Mucosa of gallbladder (tissue), 1 donor: ENCODE measurements around the gene HIPK3. TPM values are rescaled to one million over a fixed set of nuclear protein-coding genes. Genes with fewer than 3 reads are reported as not detected.
"Not testable (repeated sequence)": the region's sequence is repeated elsewhere in the genome, so short reads cannot be mapped to it uniquely, and the experiment has no call there.

Source experiments
- DNase-seq: peaks from one replicate; pipeline ENCODE4 v3.0.0-alpha.2; 2020; ENCODE audit warnings: low spot score
- total RNA-seq: library from RNA; stranded (reverse); gene quantifications from one replicate; pipeline ENCODE4 v1.2.1, GENCODE V29; 2021
- donor health status: DM: no; HTN: no; CAD: no.

HIPK3 gene
- total RNA-seq, 1 donor from 2014 or later, result 105 TPM

- no peak for DNase-seq
Measured at GRCh38 chr11:33258631-33259205, 1.5 kb downstream of the HIPK3 start.

GRCh38 chr11:33259869-33260268 lies 2.7 kb downstream of the HIPK3 start:
- DNase-seq, result no peak

DNA sequence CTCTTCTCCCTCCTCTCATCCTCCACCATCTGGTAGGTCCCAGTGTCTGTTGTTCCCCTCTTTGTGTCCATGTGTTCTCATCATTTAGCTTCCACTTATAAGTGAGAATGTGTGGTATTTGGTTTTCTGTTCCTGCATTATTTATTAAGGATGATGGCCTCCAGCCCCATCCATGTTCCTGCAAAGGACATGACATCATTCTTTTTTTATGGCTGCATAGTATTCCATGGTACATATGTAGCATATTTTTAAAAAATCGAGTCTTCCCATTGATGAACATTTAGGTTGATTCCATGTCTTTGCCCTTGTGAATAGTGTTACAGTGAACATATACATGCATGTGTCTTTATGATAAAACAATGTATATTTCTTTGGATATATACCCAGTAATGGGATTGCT lies 4.2 kb downstream of the HIPK3 start:
- not testable (repeated sequence) for DNase-seq

GRCh38 chr11:33262011-33262645 lies 4.9 kb downstream of the HIPK3 start:
- no peak for DNase-seq

- no peak for DNase-seq
Measured at GRCh38 chr11:33263549-33263948, 6.4 kb downstream of the HIPK3 start.

GRCh38 chr11:33264926-33265325 lies 7.7 kb downstream of the HIPK3 start:
- no peak for DNase-seq

DNA sequence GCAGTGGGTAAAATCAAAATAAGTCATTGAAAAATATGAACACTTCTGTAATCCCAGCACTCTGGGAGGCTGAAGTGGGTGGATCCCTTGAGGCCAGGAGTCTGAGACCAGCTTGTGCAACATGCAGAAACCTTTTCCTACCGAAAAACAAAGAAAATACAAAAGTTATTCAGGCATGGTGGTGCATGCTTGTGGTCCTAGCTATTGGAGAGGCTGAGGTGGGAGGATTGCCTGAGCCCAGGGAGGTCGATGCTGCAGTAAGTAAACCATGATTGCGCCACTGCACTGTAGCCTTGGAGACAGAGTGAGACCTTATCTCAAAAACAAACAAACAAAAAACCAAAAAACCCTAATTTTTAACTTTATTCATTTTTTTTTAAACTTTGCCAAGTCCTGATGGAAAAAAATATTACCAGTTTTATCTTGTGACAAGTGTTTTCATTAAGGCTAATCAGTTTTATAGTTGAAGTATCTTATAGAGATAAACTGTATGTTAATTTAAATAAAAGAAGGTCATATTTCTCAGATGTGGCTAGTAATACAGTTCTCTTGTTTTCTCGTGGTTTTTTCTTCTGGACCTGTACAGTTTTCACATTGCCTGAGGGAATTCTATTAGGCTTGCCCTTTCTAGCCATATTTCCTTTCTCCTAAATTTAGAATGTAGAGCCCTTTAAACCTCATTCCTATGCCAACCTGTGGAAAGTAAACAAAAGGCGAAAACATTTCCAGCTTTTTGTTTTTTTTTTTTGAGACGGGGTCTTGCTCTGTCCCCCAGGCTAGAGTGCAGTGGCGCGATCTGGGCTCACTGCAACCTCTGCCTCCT lies 9.4 kb downstream of the HIPK3 start:
- peak; percentile 27 for DNase-seq

DNA sequence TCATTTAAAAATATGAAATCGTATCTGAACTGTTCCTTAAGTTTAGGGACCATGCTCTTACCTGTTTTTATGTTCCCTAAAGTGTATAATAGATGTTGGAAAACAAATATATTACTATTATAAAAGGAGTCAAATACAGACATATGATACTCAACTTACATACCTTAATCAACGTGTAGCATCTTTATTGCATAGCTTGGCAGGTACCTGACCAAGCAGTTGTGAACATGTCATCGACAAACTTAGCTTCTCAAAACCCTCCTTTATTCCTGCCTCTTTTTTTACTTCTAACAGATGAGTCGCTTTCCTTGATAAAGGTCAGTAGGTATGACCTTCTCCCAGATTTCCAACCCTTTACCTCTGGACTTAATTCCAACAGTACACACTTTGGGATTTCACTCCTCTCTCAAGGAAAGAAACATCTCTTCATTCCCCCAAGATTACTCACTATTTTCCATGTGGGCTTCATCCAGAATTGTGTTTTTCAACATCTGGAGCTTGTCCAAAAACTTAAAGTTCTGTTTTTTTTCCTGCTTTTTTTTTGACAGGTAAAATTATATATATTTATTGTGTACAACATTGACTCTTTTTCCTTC lies 11.9 kb downstream of the HIPK3 start:
- no peak for DNase-seq

DNA sequence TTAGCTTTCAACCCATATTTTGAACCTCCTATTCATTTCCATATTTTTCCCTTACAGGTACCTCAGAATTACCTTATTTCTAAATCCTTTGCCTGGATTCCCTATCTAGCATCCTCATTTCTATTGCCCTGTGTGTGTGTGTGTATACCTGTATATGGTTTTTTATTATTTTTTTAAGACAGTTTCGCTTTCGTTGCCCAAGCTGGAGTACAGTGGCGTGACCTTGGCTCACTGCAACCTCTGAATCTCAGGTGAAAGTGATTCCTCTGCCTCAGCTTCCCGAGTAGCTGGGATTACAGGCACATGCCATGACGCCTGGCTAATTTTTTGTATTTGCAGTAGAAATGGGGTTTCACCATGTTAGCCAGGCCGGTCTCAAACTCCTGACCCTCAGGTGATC lies 12.6 kb downstream of the HIPK3 start:
- DNase-seq, result no peak

DNA sequence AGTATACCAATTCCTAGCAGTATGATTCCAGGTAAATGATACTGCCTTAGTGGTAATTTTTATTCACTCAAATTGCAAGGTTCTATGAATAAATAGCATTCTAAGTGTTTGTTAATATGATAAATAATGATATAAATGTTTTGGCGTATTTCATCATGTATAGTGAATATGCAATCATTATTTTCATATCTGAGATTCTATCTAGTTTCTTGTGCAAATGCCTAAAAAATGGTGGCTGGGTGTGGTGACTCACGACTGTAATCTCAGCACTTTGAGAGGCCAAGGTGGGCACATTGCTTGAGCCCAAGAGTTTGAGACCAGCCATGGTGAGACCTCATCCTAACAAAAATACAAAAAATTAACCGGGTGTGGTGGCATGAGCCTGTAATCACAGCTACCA lies 13.9 kb downstream of the HIPK3 start:
- DNase-seq, result no peak

- DNase-seq, result no peak
Measured at GRCh38 chr11:33272338-33273107, 15.3 kb downstream of the HIPK3 start.

GRCh38 chr11:33273656-33274055 lies 16.5 kb downstream of the HIPK3 start:
- no peak for DNase-seq

- DNase-seq, result no peak
Measured at GRCh38 chr11:33280411-33280810, 23.2 kb downstream of the HIPK3 start.

DNA sequence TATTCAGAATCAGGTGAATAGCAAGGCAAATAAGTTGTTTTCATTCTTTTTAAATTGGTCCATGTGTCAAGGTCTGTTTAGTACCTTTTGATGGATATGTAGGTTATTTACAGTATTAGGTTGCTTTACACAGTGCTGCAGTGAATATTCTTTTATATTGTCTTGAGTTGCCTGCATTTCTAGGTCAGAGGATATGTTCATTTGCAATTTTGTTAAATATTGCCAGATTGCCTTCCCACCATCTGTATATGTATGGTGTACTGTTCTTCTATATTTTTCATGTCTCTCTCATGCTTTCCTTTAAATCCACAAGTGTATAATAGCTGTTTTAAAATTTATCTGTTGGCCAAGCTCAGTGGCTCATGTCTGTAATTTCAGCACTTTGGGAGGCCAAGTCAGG lies 24.6 kb downstream of the HIPK3 start:
- no peak for DNase-seq

DNA sequence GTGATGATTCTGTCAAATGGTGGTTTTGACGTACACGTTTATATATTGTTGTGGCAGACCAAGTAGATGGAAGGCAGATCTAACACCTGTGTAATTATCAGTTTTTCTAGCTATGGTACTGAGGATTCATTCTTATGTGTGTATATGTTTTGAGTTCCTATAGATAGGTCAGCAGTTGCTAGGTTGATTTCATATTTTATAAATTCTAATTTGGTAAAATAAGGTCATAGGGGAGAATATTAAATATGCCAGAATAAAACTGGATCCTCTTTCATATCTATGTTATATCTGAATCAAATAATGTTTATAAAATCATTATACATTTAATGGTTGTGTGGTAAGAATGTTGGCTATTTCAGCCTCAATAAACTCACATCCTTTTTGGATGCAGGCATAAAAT lies 27.6 kb downstream of the HIPK3 start:
- DNase-seq, result no peak

GRCh38 chr11:33290319-33290718 lies 33.1 kb downstream of the HIPK3 start:
- no peak for DNase-seq

DNA sequence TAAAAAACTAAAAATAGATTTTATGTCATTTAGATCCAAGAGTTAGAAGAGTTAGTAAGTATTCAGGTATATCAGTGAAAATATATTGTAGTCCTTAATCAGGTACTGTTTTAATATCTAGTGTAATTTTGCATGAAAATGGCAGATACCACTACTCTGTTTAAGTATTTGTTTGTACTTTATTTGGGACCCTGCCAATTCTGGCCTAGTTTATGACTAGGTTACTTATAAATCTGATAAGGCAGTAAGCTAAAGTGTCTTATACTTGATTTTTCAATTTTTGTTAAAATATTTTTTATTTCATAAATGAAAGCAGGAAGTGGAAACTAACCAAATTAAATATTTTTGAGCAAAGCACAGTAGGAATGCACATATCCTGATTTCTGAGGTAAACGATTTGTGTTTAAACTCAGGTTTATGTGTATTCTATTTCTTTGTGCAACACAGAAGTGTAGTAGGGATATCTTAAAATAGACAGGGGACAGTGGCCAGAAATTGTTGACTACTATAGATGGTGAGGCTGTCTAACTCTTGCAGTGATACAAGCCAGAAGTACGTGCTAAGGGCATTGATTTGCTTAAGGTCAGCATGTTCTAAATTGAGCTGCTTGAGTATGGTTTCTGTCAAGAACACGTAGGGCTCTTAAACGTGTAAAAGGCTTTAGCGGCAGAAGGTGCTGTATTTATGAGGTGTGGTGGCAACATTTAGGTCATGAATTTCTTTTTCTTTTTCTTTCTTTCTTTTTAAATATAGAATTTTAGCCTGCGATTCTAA lies 34.0 kb downstream of the HIPK3 start:
- peak; percentile 34 for DNase-seq

DNA sequence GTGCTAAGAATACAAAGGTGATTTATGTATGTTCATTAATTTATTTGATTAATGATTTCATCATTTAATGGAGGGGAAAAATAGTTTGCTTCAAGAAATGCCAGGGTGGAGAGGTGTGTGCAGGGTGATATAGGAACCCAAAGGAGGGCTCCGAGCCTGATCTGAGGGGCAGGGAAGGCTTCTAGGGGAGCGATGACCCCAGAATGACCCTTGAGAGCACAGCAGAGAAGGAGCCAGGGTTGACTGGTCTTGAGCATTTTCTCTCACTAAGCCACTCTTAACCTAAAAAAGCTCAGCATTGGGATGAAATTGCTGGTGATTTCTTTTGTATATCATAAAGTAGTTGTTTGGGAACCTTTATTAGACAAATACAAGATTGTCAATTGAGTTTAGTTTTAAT lies 35.1 kb downstream of the HIPK3 start:
- DNase-seq, result no peak

DNA sequence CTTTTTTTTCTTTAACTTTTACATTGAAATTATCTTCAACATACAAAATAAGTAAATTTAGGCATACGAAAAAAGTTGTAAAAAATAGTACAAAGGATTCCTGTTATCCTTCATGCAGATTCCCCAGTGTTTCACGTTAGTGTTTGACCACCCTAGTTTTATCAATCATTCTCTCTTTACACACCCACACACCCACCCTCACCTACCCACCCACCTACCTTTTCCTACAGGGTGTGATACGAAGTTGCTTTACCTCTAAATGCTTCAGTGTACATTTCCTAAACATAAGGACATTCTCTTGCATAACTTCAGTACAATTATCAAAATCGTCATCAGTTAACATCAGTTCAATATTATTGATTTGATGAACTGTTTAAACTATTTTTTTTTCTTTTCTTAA lies 37.0 kb downstream of the HIPK3 start:
- DNase-seq, result no peak

GRCh38 chr11:33294797-33295196 lies 37.6 kb downstream of the HIPK3 start:
- DNase-seq, result no peak

DNA sequence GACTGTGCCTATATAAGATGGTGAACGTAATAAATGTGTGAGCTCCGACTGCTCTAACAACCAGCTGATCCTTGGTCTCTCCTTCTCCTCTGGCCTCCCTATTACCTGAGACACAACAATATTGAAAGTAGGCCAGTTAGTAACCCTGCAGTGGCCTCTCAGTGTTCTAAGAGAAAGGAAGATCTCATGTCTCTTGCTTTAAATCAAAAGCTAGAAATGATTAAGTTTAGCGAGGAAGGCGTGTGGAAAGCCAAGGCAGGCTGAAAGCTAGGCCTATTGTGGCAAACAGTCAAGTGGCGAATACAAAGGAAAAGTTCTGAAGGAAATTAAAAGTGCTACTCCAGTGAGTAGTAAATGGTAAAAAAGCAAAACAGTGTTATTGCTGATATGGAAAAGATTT lies 39.5 kb downstream of the HIPK3 start:
- no peak for DNase-seq
